ENCODE measurements around the gene SRSF5. TPM values are rescaled to one million over a fixed set of nuclear protein-coding genes. Genes with fewer than 3 reads are reported as not detected.
"Not testable (repeated sequence)": the region's sequence is repeated elsewhere in the genome, so short reads cannot be mapped to it uniquely, and the experiment has no call there.

The SRSF5 gene
- total RNA-seq, 1 donor from 2014 or later: 279 TPM

GRCh38 chr14:69727860-69728259 lies 39.1 kb upstream of the SRSF5 start:
- Mint-ChIP-seq H3K4me1 (ENCODE audit: unreplicated experiment) (peaks cover 3% of the 10 kb centered on the region), H3K36me3 (ENCODE audit: unreplicated experiment) (no peaks in the 10 kb centered on the region), H3K9me3 (ENCODE audit: unreplicated experiment) (no peaks in the 10 kb centered on the region), H3K4me3 (ENCODE audit: unreplicated experiment) (no peak overlapping the region), H3K27ac (ENCODE audit: unreplicated experiment) (no peak overlapping the region), H3K27me3 (ENCODE audit: unreplicated experiment) (peaks cover 13% of the 10 kb centered on the region)
- TF ChIP-seq CTCF (IDR thresholded peaks at IDR 0.05): no peak
- DNase-seq (ENCODE audit: extremely low spot score, unreplicated experiment): no peak

- DNase-seq (ENCODE audit: extremely low spot score, unreplicated experiment); H3K9me3 Mint-ChIP-seq (ENCODE audit: unreplicated experiment); H3K4me1 Mint-ChIP-seq (ENCODE audit: unreplicated experiment); H3K4me3 Mint-ChIP-seq (ENCODE audit: unreplicated experiment); H3K36me3 Mint-ChIP-seq (ENCODE audit: unreplicated experiment); H3K27ac Mint-ChIP-seq (ENCODE audit: unreplicated experiment): not testable (repeated sequence)
- H3K27me3 Mint-ChIP-seq (ENCODE audit: unreplicated experiment): peaks cover 27% of the 10 kb centered on the region
These were observed 34.9 kb upstream of the SRSF5 start for GRCh38 chr14:69731919-69732598.

GRCh38 chr14:69736405-69736804 lies 30.5 kb upstream of the SRSF5 start:
- H3K9me3 Mint-ChIP-seq (ENCODE audit: unreplicated experiment); H3K36me3 Mint-ChIP-seq (ENCODE audit: unreplicated experiment); DNase-seq (ENCODE audit: extremely low spot score, unreplicated experiment); H3K4me3 Mint-ChIP-seq (ENCODE audit: unreplicated experiment); H3K4me1 Mint-ChIP-seq (ENCODE audit: unreplicated experiment); H3K27ac Mint-ChIP-seq (ENCODE audit: unreplicated experiment): not testable (repeated sequence)
- H3K27me3 Mint-ChIP-seq (ENCODE audit: unreplicated experiment): peaks cover 23% of the 10 kb centered on the region

- TF ChIP-seq CTCF (IDR thresholded peaks at IDR 0.05): no peak
- Mint-ChIP-seq H3K27ac (ENCODE audit: unreplicated experiment) (no peak overlapping the region), H3K4me1 (ENCODE audit: unreplicated experiment) (no peaks in the 10 kb centered on the region), H3K27me3 (ENCODE audit: unreplicated experiment) (peaks cover 13% of the 10 kb centered on the region), H3K4me3 (ENCODE audit: unreplicated experiment) (no peak overlapping the region), H3K36me3 (ENCODE audit: unreplicated experiment) (no peaks in the 10 kb centered on the region), H3K9me3 (ENCODE audit: unreplicated experiment) (no peaks in the 10 kb centered on the region)
- DNase-seq (ENCODE audit: extremely low spot score, unreplicated experiment): no peak
These were observed 25.9 kb upstream of the SRSF5 start for GRCh38 chr14:69741055-69741454.

GRCh38 chr14:69749956-69750355 lies 17.0 kb upstream of the SRSF5 start:
- peak; percentile 2 for DNase-seq (ENCODE audit: extremely low spot score, unreplicated experiment)
- peaks cover 9% of the 10 kb centered on the region for H3K27me3 Mint-ChIP-seq (ENCODE audit: unreplicated experiment)
- no peaks in the 10 kb centered on the region for H3K9me3 Mint-ChIP-seq (ENCODE audit: unreplicated experiment)
- no peak overlapping the region for H3K27ac Mint-ChIP-seq (ENCODE audit: unreplicated experiment)
- no peak for TF ChIP-seq CTCF (IDR thresholded peaks at IDR 0.05)
- H3K4me1 Mint-ChIP-seq (ENCODE audit: unreplicated experiment): no peaks in the 10 kb centered on the region
- H3K36me3 Mint-ChIP-seq (ENCODE audit: unreplicated experiment): no peaks in the 10 kb centered on the region
- no peak overlapping the region for H3K4me3 Mint-ChIP-seq (ENCODE audit: unreplicated experiment)

- H3K36me3 Mint-ChIP-seq (ENCODE audit: unreplicated experiment): no peaks in the 10 kb centered on the region
- TF ChIP-seq CTCF (IDR thresholded peaks at IDR 0.05): no peak
- H3K27ac Mint-ChIP-seq (ENCODE audit: unreplicated experiment): no peak overlapping the region
- H3K27me3 Mint-ChIP-seq (ENCODE audit: unreplicated experiment): peaks cover 9% of the 10 kb centered on the region
- peak; percentile 57 for DNase-seq (ENCODE audit: extremely low spot score, unreplicated experiment)
- H3K9me3 Mint-ChIP-seq (ENCODE audit: unreplicated experiment): no peaks in the 10 kb centered on the region
- H3K4me1 Mint-ChIP-seq (ENCODE audit: unreplicated experiment): no peaks in the 10 kb centered on the region
- no peak overlapping the region for H3K4me3 Mint-ChIP-seq (ENCODE audit: unreplicated experiment)
These were observed 16.4 kb upstream of the SRSF5 start for GRCh38 chr14:69750495-69750894.

Data from osteocyte (in vitro differentiated cells).